Measurements from ENCODE around the gene PSMG1. TPM values are rescaled to one million over a fixed set of nuclear protein-coding genes. Genes with fewer than 3 reads are reported as not detected.

Gene PSMG1
- total RNA-seq, 1 donor from 2014 or later: 61.9 TPM

- Histone ChIP-seq H3K4me2 (ENCODE audit: low read length) (no peak overlapping the region), H2AFZ (ENCODE audit: low read depth, low read length) (no peak overlapping the region), H3K36me3 (ENCODE audit: insufficient read depth, low read length) (no peaks in the 10 kb centered on the region), H4K20me1 (ENCODE audit: insufficient read depth, low read length) (no peaks in the 10 kb centered on the region), H3K79me2 (ENCODE audit: insufficient read depth, low read length) (no peaks in the 10 kb centered on the region), H3K9me3 (ENCODE audit: insufficient read depth, low read depth, low read length) (no peaks in the 10 kb centered on the region), H3K27me3 (ENCODE audit: insufficient read depth, low read length) (no peaks in the 10 kb centered on the region), H3K9ac (ENCODE audit: low read length) (no peak overlapping the region), H3K4me1 (ENCODE audit: insufficient read depth, low read length) (no peaks in the 10 kb centered on the region), H3K27ac (ENCODE audit: low read depth, low read length) (no peak overlapping the region), H3K4me3 (ENCODE audit: insufficient read depth, low read depth, low read length) (no peak overlapping the region)
- TF ChIP-seq CTCF (IDR thresholded peaks at IDR 0.05; ENCODE audit: insufficient read depth, low read depth, low read length): no peak
- no peak for TF ChIP-seq EZH2 (IDR thresholded peaks at IDR 0.05; ENCODE audit: insufficient read depth, low read length)
- no peak overlapping the region for H3K27ac Mint-ChIP-seq (ENCODE audit: unreplicated experiment)
- H3K4me1 Mint-ChIP-seq (ENCODE audit: low read depth, unreplicated experiment): no peaks in the 10 kb centered on the region
- DNase-seq (ENCODE audit: low read depth): no peak
- H3K36me3 Mint-ChIP-seq (ENCODE audit: low read depth, unreplicated experiment): no peaks in the 10 kb centered on the region
- H3K9me3 Mint-ChIP-seq (ENCODE audit: unreplicated experiment): peaks cover 11% of the 10 kb centered on the region
- FAIRE-seq: no peak
- no peak overlapping the region for H3K4me3 Mint-ChIP-seq (ENCODE audit: unreplicated experiment)
- peaks cover 3% of the 10 kb centered on the region for H3K27me3 Mint-ChIP-seq (ENCODE audit: low read depth, unreplicated experiment)
These were observed 33.4 kb downstream of the PSMG1 start for GRCh38 chr21:39149882-39150281.

- no peaks in the 10 kb centered on the region for H3K36me3 ChIP-seq (ENCODE audit: insufficient read depth, low read length)
- no peak for TF ChIP-seq CTCF (IDR thresholded peaks at IDR 0.05; ENCODE audit: insufficient read depth, low read depth, low read length)
- TF ChIP-seq EZH2 (IDR thresholded peaks at IDR 0.05; ENCODE audit: insufficient read depth, low read length): no peak
- no peak overlapping the region for H3K27ac Mint-ChIP-seq (ENCODE audit: unreplicated experiment)
These were observed 34.3 kb downstream of the PSMG1 start for GRCh38 chr21:39148975-39149374.

GRCh38 chr21:39144191-39144590 is 39.1 kb downstream of the PSMG1 start:
- Histone ChIP-seq H3K79me2 (ENCODE audit: insufficient read depth, low read length) (no peaks in the 10 kb centered on the region), H3K27ac (ENCODE audit: low read depth, low read length) (no peak overlapping the region), H4K20me1 (ENCODE audit: insufficient read depth, low read length) (no peaks in the 10 kb centered on the region), H3K9ac (ENCODE audit: low read length) (no peak overlapping the region), H3K4me1 (ENCODE audit: insufficient read depth, low read length) (no peaks in the 10 kb centered on the region), H3K36me3 (ENCODE audit: insufficient read depth, low read length) (no peaks in the 10 kb centered on the region), H2AFZ (ENCODE audit: low read depth, low read length) (no peak overlapping the region), H3K4me2 (ENCODE audit: low read length) (no peak overlapping the region), H3K27me3 (ENCODE audit: insufficient read depth, low read length) (no peaks in the 10 kb centered on the region), H3K9me3 (ENCODE audit: insufficient read depth, low read depth, low read length) (no peaks in the 10 kb centered on the region), H3K4me3 (ENCODE audit: insufficient read depth, low read depth, low read length) (no peak overlapping the region)
- Mint-ChIP-seq H3K27me3 (ENCODE audit: low read depth, unreplicated experiment) (peaks cover 4% of the 10 kb centered on the region), H3K36me3 (ENCODE audit: low read depth, unreplicated experiment) (no peaks in the 10 kb centered on the region), H3K4me1 (ENCODE audit: low read depth, unreplicated experiment) (peaks cover 7% of the 10 kb centered on the region), H3K9me3 (ENCODE audit: unreplicated experiment) (peaks cover 17% of the 10 kb centered on the region), H3K27ac (ENCODE audit: unreplicated experiment) (no peak overlapping the region), H3K4me3 (ENCODE audit: unreplicated experiment) (no peak overlapping the region)
- FAIRE-seq: no peak
- TF ChIP-seq EZH2 (IDR thresholded peaks at IDR 0.05; ENCODE audit: insufficient read depth, low read length) (no peak), CTCF (IDR thresholded peaks at IDR 0.05; ENCODE audit: insufficient read depth, low read depth, low read length) (no peak)
- DNase-seq (ENCODE audit: low read depth): no peak

More at GRCh38 chr21:39148975-39149374, 34.3 kb downstream of the PSMG1 start:
- Histone ChIP-seq H3K9me3 (ENCODE audit: insufficient read depth, low read depth, low read length) (no peaks in the 10 kb centered on the region), H3K27ac (ENCODE audit: low read depth, low read length) (no peak overlapping the region), H4K20me1 (ENCODE audit: insufficient read depth, low read length) (no peaks in the 10 kb centered on the region), H3K27me3 (ENCODE audit: insufficient read depth, low read length) (no peaks in the 10 kb centered on the region), H2AFZ (ENCODE audit: low read depth, low read length) (no peak overlapping the region), H3K4me3 (ENCODE audit: insufficient read depth, low read depth, low read length) (no peak overlapping the region), H3K79me2 (ENCODE audit: insufficient read depth, low read length) (no peaks in the 10 kb centered on the region), H3K4me1 (ENCODE audit: insufficient read depth, low read length) (no peaks in the 10 kb centered on the region), H3K9ac (ENCODE audit: low read length) (no peak overlapping the region), H3K4me2 (ENCODE audit: low read length) (no peak overlapping the region)
- DNase-seq (ENCODE audit: low read depth) (no peak), FAIRE-seq (no peak)
- Mint-ChIP-seq H3K9me3 (ENCODE audit: unreplicated experiment) (peaks cover 13% of the 10 kb centered on the region), H3K27me3 (ENCODE audit: low read depth, unreplicated experiment) (peaks cover 3% of the 10 kb centered on the region), H3K36me3 (ENCODE audit: low read depth, unreplicated experiment) (no peaks in the 10 kb centered on the region), H3K4me1 (ENCODE audit: low read depth, unreplicated experiment) (no peaks in the 10 kb centered on the region), H3K4me3 (ENCODE audit: unreplicated experiment) (no peak overlapping the region)

Measured in astrocyte (in vitro differentiated cells and primary cell).